GM12878 (cell line): ENCODE results near the gene STK11.

Source experiments
- ATF3 ChIP-seq: IDR thresholded peaks from 2 replicates; pipeline ENCODE4 v1.6.1; 2011; ENCODE audit warnings: low read depth, mild to moderate bottlenecking, low read length, moderate library complexity, borderline replicate concordance; ENCODE audit errors: extremely low read depth
- EP300 ChIP-seq, 2 experiments: fragments of 150-350 bp in 1 of 2; IDR thresholded peaks; 2 replicates each; pipeline ENCODE4 v1.6.1; 2011 to 2012; ENCODE audit warnings: low read depth in 2 of 2, low read length in 2 of 2, borderline replicate concordance in 1 of 2, improper control_type of control experiment in 1 of 2, inconsistent platforms in 1 of 2; ENCODE audit not compliant: control insufficient read depth in 1 of 2
- HDAC2 ChIP-seq: fragments of 200-600 bp; sonication (generic); IDR thresholded peaks from 2 replicates; pipeline ENCODE4 v1.6.1; 2017
- POLR2A ChIP-seq: IDR thresholded peaks from 2 replicates; pipeline ENCODE4 v1.6.1; 2011; ENCODE audit warnings: low read depth, mild to moderate bottlenecking, low read length
- POLR2AphosphoS5 ChIP-seq: IDR thresholded peaks from 2 replicates; pipeline ENCODE4 v1.6.1; 2011; ENCODE audit warnings: mild to moderate bottlenecking, low read length, inconsistent platforms
- SIN3A ChIP-seq: IDR thresholded peaks from 2 replicates; pipeline ENCODE4 v1.6.1; 2012; ENCODE audit warnings: low read depth, low read length, improper control_type of control experiment
- SUZ12 ChIP-seq: fragments of 200-600 bp; sonication (generic); IDR thresholded peaks from one replicate; pipeline ENCODE4 v1.6.1; 2018; ENCODE audit warnings: antibody characterized with exemption, mild to moderate bottlenecking; ENCODE audit not compliant: unreplicated experiment
- ZNF384 ChIP-seq: IDR thresholded peaks from 2 replicates; pipeline ENCODE4 v1.6.1; 2012; ENCODE audit warnings: low read depth, mild to moderate bottlenecking, low read length, improper control_type of control experiment, borderline replicate concordance
- TF ChIP-seq, protein P1 (sequence below): IDR thresholded peaks from 2 replicates; pipeline ENCODE4 v1.6.1; 2012; ENCODE audit warnings: low read depth, low read length, improper control_type of control experiment
- TF ChIP-seq, protein P2 (sequence below), 3 experiments: IDR thresholded peaks in 2 of 3; conservative IDR thresholded peaks in 1 of 3; 2 replicates each; pipeline ENCODE4 v1.5.1; 2011; ENCODE audit warnings: low read depth in 3 of 3, low read length in 3 of 3, mild to moderate bottlenecking in 3 of 3, control low read depth in 2 of 3, moderate library complexity in 2 of 3, inconsistent platforms in 1 of 3, mixed read lengths in 1 of 3; ENCODE audit not compliant: control insufficient read depth in 2 of 3, insufficient read depth in 1 of 3; ENCODE audit errors: extremely low read depth in 1 of 3
- TF ChIP-seq, protein P3 (sequence below): fragments of 450-650 bp; IDR thresholded peaks from 2 replicates; pipeline ENCODE4 v1.6.1; 2017; ENCODE audit warnings: mild to moderate bottlenecking, moderate library complexity

DNA sequence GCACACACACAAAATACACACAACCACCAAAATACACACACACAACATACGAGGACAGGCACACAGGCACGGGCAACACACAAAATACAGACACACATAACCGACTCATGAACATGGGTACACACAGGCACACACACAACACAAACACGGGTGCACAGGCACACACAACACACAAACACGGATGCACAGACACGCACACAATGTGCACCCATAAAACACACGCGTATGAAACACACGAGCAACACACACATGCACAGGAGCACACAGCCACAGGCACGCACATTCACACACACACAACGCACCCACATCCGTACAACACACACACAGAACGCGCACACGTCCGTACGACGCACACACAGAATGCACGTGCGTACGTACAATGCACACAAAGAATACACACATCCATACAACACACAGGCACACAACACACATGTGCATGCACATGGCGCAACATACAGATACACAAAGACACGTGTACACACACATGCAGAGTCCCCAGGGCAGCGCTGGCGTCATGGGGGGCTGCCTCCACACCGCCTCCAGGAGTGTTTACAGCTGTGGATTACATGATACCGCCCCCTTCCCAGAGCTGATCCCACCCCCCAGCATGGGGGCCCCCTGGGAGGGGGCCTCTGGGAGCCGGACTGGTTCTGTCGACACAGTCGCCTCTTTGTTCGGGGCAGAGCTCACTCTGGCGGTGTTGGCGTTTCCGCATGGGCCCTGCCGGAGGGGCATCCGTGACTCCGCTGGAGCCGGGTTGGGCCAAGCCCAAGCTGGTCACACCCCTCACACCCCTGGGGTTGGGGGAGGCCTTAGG, 34.4 kb upstream of the STK11 start:
- TF ChIP-seq, protein P1, sequence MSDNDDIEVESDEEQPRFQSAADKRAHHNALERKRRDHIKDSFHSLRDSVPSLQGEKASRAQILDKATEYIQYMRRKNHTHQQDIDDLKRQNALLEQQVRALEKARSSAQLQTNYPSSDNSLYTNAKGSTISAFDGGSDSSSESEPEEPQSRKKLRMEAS: no peak
- TF ChIP-seq, protein P2, sequence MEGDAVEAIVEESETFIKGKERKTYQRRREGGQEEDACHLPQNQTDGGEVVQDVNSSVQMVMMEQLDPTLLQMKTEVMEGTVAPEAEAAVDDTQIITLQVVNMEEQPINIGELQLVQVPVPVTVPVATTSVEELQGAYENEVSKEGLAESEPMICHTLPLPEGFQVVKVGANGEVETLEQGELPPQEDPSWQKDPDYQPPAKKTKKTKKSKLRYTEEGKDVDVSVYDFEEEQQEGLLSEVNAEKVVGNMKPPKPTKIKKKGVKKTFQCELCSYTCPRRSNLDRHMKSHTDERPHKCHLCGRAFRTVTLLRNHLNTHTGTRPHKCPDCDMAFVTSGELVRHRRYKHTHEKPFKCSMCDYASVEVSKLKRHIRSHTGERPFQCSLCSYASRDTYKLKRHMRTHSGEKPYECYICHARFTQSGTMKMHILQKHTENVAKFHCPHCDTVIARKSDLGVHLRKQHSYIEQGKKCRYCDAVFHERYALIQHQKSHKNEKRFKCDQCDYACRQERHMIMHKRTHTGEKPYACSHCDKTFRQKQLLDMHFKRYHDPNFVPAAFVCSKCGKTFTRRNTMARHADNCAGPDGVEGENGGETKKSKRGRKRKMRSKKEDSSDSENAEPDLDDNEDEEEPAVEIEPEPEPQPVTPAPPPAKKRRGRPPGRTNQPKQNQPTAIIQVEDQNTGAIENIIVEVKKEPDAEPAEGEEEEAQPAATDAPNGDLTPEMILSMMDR (IDR thresholded peaks at IDR 0.05 in 2 of 3, conservative IDR thresholded peaks at IDR 0.05 in 1 of 3; ENCODE audit: control insufficient read depth in 2 of 3, extremely low read depth in 1 of 3, insufficient read depth in 1 of 3, low read depth in 3 of 3, low read length in 3 of 3): no peak
- TF ChIP-seq POLR2A (peak; percentile 13; the same call in 1 of the 2 replicates), POLR2AphosphoS5 (peak; percentile 77), EP300 (IDR thresholded peaks at IDR 0.05; ENCODE audit: borderline replicate concordance in 1 of 2, control insufficient read depth in 1 of 2, low read depth in 2 of 2, low read length in 2 of 2) (no peak), HDAC2 (no peak), ZNF384 (no peak), SIN3A (no peak), ATF3 (no peak), SUZ12 (no peak)
- TF ChIP-seq, protein P3, sequence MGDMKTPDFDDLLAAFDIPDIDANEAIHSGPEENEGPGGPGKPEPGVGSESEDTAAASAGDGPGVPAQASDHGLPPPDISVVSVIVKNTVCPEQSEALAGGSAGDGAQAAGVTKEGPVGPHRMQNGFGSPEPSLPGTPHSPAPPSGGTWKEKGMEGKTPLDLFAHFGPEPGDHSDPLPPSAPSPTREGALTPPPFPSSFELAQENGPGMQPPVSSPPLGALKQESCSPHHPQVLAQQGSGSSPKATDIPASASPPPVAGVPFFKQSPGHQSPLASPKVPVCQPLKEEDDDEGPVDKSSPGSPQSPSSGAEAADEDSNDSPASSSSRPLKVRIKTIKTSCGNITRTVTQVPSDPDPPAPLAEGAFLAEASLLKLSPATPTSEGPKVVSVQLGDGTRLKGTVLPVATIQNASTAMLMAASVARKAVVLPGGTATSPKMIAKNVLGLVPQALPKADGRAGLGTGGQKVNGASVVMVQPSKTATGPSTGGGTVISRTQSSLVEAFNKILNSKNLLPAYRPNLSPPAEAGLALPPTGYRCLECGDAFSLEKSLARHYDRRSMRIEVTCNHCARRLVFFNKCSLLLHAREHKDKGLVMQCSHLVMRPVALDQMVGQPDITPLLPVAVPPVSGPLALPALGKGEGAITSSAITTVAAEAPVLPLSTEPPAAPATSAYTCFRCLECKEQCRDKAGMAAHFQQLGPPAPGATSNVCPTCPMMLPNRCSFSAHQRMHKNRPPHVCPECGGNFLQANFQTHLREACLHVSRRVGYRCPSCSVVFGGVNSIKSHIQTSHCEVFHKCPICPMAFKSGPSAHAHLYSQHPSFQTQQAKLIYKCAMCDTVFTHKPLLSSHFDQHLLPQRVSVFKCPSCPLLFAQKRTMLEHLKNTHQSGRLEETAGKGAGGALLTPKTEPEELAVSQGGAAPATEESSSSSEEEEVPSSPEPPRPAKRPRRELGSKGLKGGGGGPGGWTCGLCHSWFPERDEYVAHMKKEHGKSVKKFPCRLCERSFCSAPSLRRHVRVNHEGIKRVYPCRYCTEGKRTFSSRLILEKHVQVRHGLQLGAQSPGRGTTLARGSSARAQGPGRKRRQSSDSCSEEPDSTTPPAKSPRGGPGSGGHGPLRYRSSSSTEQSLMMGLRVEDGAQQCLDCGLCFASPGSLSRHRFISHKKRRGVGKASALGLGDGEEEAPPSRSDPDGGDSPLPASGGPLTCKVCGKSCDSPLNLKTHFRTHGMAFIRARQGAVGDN: no peak
